ENCODE results near the gene DNAJA1. TPM values are rescaled to one million over a fixed set of nuclear protein-coding genes. Genes with fewer than 3 reads are reported as not detected.

Gene DNAJA1
- total and polyA plus RNA-seq, 2 donors, result 86.5 to 138 TPM

DNA sequence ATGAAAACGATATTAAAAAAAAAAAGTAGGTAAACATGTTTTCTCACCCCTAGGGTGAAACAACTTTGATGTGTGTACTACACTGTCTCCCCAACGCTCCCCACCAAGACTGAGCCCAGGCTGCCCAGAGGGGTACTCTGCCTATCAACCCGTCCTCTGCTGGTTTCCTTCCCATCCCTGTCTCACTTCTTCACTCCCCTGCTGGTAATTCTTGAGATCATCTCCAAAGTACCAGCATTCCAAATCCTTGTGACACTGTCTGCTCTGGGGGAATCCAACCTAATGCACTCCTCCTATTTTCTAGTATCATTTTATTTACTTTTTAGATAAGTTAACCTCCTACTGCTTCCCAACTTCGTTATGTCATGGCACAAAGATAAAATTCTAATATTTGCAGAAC is 17.3 kb upstream of the DNAJA1 start:
- H3K9me3 ChIP-seq (ENCODE audit: control insufficient read depth in 2 of 2, insufficient read depth in 1 of 2, low read length in 1 of 2), result no peaks in the 10 kb centered on the region
- 98% methylated on average over 4 of the region's 4 CpGs for whole genome bisulfite sequencing
- no peak overlapping the region for H3K4me3 ChIP-seq (ENCODE audit: low read length in 2 of 2)
- no peaks in the 10 kb centered on the region for H3K4me1 ChIP-seq (ENCODE audit: control insufficient read depth in 2 of 2, insufficient read depth in 2 of 2, low read length in 2 of 2)
- H3K36me3 ChIP-seq (ENCODE audit: control insufficient read depth in 2 of 2, insufficient read depth in 2 of 2, low read length in 1 of 2), result no peaks in the 10 kb centered on the region
- H3K27ac ChIP-seq (ENCODE audit: low read depth in 1 of 2, low read length in 1 of 2), result no peak overlapping the region
- no peaks in the 10 kb centered on the region for H3K27me3 ChIP-seq (ENCODE audit: control insufficient read depth in 2 of 2, insufficient read depth in 1 of 2, low read length in 1 of 2)
- DNase-seq (ENCODE audit: low read depth in 6 of 9, low spot score in 9 of 9), result no peak

DNA sequence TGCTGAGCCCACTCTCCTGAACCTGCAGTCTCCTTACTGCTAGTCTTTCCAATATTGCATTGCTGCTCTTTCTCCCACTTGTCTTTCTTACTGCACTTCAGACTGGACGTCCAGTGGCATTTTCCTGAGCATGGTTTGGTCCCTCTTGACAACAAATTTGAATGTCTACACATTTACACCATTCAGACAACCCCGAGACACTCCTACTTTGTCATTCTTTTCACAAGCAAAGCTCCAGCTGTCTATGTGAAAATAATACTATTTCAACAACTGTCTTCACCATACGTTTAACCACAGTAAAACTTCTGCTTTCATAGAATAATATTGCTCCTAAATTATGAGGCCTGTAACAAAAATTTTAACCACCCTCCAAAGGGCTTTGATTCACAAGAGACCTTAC is 13.2 kb upstream of the DNAJA1 start:
- Histone ChIP-seq H3K27me3 (ENCODE audit: control insufficient read depth in 2 of 2, insufficient read depth in 1 of 2, low read length in 1 of 2) (no peaks in the 10 kb centered on the region), H3K4me3 (ENCODE audit: low read length in 2 of 2) (no peak overlapping the region), H3K4me1 (ENCODE audit: control insufficient read depth in 2 of 2, insufficient read depth in 2 of 2, low read length in 2 of 2) (no peaks in the 10 kb centered on the region), H3K27ac (ENCODE audit: low read depth in 1 of 2, low read length in 1 of 2) (no peak overlapping the region), H3K36me3 (ENCODE audit: control insufficient read depth in 2 of 2, insufficient read depth in 2 of 2, low read length in 1 of 2) (no peaks in the 10 kb centered on the region), H3K9me3 (ENCODE audit: control insufficient read depth in 2 of 2, insufficient read depth in 1 of 2, low read length in 1 of 2) (no peaks in the 10 kb centered on the region)
- WGBS, result 95% methylated on average over 3 of the region's 3 CpGs
- no peak for DNase-seq (ENCODE audit: low read depth in 6 of 9, low spot score in 9 of 9)

DNA sequence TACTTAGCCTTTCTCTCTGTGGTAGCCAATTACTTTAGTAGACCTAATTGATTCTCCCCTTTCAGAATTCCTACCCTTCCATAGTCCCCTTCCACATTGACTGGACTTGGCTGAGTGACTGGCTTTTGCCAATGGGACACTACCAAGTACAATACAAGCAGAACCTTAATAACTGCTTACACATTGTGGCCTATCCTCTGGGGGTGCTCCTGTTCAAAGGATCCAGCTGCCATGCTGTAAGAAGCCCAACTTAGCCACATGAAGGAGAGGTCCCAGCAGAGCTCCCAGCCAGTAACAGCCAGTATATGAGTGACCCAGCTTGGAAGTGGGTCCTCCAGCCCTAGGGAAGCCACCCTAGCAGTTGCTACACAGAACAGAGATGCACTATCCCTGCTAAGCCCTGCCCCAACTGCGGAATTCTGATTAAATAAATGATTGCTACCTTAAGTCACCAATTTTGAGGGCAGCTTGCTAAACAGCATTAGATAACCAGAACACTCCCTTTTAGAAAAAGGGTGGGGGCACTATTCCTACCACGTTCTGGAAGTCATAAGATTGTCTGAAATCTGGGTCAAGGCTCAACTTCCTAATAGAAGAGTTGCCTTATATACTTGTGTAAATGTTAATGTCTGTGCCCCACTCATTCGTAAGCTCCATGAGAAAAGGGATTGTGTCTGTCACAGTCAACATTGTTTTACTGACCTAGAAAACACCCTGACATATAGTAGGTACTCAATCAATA is 12.6 kb upstream of the DNAJA1 start:
- H3K4me3 ChIP-seq (ENCODE audit: low read length in 2 of 2), result no peak overlapping the region
- no peaks in the 10 kb centered on the region for H3K4me1 ChIP-seq (ENCODE audit: control insufficient read depth in 2 of 2, insufficient read depth in 2 of 2, low read length in 2 of 2)
- DNase-seq (ENCODE audit: low read depth in 6 of 9, low spot score in 9 of 9), result no peak
- H3K9me3 ChIP-seq (ENCODE audit: control insufficient read depth in 2 of 2, insufficient read depth in 1 of 2, low read length in 1 of 2), result no peaks in the 10 kb centered on the region
- no peaks in the 10 kb centered on the region for H3K27me3 ChIP-seq (ENCODE audit: control insufficient read depth in 2 of 2, insufficient read depth in 1 of 2, low read length in 1 of 2)
- no peak overlapping the region for H3K27ac ChIP-seq (ENCODE audit: low read depth in 1 of 2, low read length in 1 of 2)
- WGBS, result 98% methylated on average over 3 of the region's 3 CpGs
- no peaks in the 10 kb centered on the region for H3K36me3 ChIP-seq (ENCODE audit: control insufficient read depth in 2 of 2, insufficient read depth in 2 of 2, low read length in 1 of 2)

DNA sequence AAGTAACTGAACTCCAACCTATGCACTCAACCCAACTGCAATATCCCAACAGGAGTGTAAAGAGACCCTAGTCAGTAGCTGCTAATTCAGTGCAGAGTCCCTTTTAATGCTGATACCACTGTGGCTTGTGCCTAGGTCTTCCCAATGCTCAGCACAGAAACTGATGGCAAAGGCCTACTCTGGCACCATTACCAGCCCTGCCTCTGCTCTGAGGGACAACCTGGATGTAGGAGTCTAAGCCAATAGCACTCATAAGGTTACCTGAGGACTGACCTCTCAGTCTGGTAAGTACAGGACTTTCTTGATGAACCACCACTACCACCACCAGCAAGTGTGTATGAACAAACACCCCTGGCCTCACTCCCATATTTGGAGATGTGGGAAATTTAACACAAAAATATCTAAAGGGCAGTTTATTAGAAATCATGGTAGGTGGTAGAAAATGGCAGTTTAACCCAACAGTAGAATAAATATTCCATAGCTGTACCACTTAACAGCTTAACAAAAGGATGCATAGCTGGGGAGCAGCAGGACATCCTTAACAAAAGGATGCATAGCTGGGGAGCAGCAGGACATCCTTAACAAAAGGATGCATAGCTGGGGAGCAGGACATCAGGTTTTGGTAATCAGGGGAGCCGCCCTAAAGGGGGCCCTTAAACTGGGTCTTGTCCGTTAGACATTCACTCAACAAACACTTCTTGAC is 11.0 kb upstream of the DNAJA1 start:
- WGBS, result 98% methylated on average over 2 of the region's 2 CpGs

DNA sequence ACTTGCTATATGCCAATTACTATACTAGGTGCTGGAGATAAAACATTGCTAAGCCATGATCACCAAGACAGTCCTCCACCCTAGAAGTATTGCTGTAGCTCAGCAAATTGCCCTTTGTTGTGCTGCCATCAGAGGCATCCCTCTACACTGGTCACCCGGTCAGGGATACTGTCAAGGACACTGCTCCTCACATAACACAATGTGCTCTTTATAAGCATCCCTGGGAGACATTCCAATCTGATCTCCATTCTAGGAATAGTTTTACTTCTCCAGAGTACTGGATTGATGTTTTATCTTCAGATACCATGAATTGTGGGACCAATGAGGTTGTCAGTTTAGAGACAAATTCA is 10.4 kb upstream of the DNAJA1 start:
- Histone ChIP-seq H3K27me3 (ENCODE audit: control insufficient read depth in 2 of 2, insufficient read depth in 1 of 2, low read length in 1 of 2) (no peaks in the 10 kb centered on the region), H3K36me3 (ENCODE audit: control insufficient read depth in 2 of 2, insufficient read depth in 2 of 2, low read length in 1 of 2) (peaks cover 3% of the 10 kb centered on the region in 2 donors), H3K4me3 (ENCODE audit: low read length in 2 of 2) (no peak overlapping the region), H3K9me3 (ENCODE audit: control insufficient read depth in 2 of 2, insufficient read depth in 1 of 2, low read length in 1 of 2) (no peaks in the 10 kb centered on the region), H3K4me1 (ENCODE audit: control insufficient read depth in 2 of 2, insufficient read depth in 2 of 2, low read length in 2 of 2) (no peaks in the 10 kb centered on the region), H3K27ac (ENCODE audit: low read depth in 1 of 2, low read length in 1 of 2) (no peak overlapping the region)
- DNase-seq (ENCODE audit: low read depth in 6 of 9, low spot score in 9 of 9), result no peak
- 98% methylated on average over 1 of the region's 1 CpG for WGBS

More for the DNA sequence above, 11.0 kb upstream of the DNAJA1 start:
- Histone ChIP-seq H3K9me3 (ENCODE audit: control insufficient read depth in 2 of 2, insufficient read depth in 1 of 2, low read length in 1 of 2) (no peaks in the 10 kb centered on the region), H3K4me1 (ENCODE audit: control insufficient read depth in 2 of 2, insufficient read depth in 2 of 2, low read length in 2 of 2) (no peaks in the 10 kb centered on the region), H3K36me3 (ENCODE audit: control insufficient read depth in 2 of 2, insufficient read depth in 2 of 2, low read length in 1 of 2) (peaks cover 0 to 2% of the 10 kb centered on the region in 2 donors), H3K4me3 (ENCODE audit: low read length in 2 of 2) (no peak overlapping the region), H3K27me3 (ENCODE audit: control insufficient read depth in 2 of 2, insufficient read depth in 1 of 2, low read length in 1 of 2) (no peaks in the 10 kb centered on the region), H3K27ac (ENCODE audit: low read depth in 1 of 2, low read length in 1 of 2) (no peak overlapping the region)
- no peak for DNase-seq (ENCODE audit: low read depth in 6 of 9, low spot score in 9 of 9)

DNA sequence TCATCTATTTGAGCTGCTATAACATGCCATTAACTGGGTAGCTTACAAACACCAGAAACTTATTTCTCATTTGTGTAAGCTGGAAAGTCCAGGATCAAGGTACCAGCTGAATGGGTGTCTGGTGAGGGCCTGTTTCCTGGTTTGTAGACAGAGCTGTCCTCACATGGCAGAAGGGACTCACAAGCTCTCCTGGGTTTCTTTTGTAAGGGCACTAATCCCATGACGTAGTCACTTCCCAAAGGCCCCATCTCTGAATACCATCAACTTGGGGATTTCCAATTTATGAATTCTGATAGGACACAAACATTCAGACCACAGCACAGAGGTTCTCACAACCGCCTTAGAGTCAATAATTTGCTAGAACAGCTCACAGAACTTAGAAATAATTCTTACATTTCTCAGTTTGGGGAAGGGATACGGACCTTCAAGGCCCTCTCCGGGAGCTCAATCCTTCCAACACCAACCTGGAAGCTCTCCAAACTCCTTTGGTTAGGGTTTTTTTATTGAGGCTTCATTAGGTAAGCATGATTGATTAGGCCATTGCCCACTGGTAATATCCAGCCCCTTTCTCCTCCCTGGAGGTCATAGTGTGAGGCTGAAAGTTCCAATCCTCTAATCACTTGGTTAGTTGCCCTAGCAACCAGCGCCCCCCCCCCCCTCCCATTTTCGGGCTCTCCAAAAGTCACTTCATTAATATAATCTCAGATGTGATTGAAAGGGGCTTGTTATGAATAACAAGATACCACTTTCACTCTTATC is 7.6 kb upstream of the DNAJA1 start:
- Histone ChIP-seq H3K36me3 (ENCODE audit: control insufficient read depth in 2 of 2, insufficient read depth in 2 of 2, low read length in 1 of 2) (peaks cover 8 to 13% of the 10 kb centered on the region in 2 donors), H3K9me3 (ENCODE audit: control insufficient read depth in 2 of 2, insufficient read depth in 1 of 2, low read length in 1 of 2) (no peaks in the 10 kb centered on the region), H3K27ac (ENCODE audit: low read depth in 1 of 2, low read length in 1 of 2) (no peak overlapping the region), H3K27me3 (ENCODE audit: control insufficient read depth in 2 of 2, insufficient read depth in 1 of 2, low read length in 1 of 2) (no peaks in the 10 kb centered on the region), H3K4me3 (ENCODE audit: low read length in 2 of 2) (no peak overlapping the region), H3K4me1 (ENCODE audit: control insufficient read depth in 2 of 2, insufficient read depth in 2 of 2, low read length in 2 of 2) (no peaks in the 10 kb centered on the region)
- whole genome bisulfite sequencing, result 96% methylated on average over 6 of the region's 6 CpGs
- no peak for DNase-seq (ENCODE audit: low read depth in 6 of 9, low spot score in 9 of 9)

DNA sequence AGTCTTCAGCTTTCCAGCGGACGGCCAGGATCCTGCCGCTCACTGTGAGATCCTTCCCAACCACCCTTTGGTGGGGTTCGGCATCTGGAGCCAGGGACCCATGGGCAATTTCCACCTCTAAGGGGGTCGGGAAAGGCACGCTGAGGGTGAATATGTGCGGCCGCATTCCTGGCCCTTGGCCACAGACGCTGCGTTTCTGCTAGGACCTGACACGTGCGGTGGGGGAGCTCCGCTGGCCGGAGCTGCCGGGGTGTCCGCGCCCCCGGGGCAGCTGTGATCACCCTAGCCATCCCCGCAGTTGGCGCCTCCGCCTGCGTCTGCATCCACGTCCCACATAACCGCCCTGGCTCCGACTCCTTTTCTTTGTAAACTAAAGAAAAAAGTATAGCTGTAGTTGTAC is 5.3 kb upstream of the DNAJA1 start:
- H3K4me1 ChIP-seq (ENCODE audit: control insufficient read depth in 2 of 2, insufficient read depth in 2 of 2, low read length in 2 of 2), result peaks cover 7 to 17% of the 10 kb centered on the region in 2 donors
- no peak overlapping the region for H3K4me3 ChIP-seq (ENCODE audit: low read length in 2 of 2)
- H3K9me3 ChIP-seq (ENCODE audit: control insufficient read depth in 2 of 2, insufficient read depth in 1 of 2, low read length in 1 of 2), result no peaks in the 10 kb centered on the region
- DNase-seq (ENCODE audit: low read depth in 6 of 9, low spot score in 9 of 9), result no peak
- 98% methylated on average over 25 of the region's 25 CpGs for WGBS
- no peaks in the 10 kb centered on the region for H3K27me3 ChIP-seq (ENCODE audit: control insufficient read depth in 2 of 2, insufficient read depth in 1 of 2, low read length in 1 of 2)
- peaks cover 8 to 17% of the 10 kb centered on the region in 2 donors for H3K36me3 ChIP-seq (ENCODE audit: control insufficient read depth in 2 of 2, insufficient read depth in 2 of 2, low read length in 1 of 2)
- no peak overlapping the region for H3K27ac ChIP-seq (ENCODE audit: low read depth in 1 of 2, low read length in 1 of 2)

DNA sequence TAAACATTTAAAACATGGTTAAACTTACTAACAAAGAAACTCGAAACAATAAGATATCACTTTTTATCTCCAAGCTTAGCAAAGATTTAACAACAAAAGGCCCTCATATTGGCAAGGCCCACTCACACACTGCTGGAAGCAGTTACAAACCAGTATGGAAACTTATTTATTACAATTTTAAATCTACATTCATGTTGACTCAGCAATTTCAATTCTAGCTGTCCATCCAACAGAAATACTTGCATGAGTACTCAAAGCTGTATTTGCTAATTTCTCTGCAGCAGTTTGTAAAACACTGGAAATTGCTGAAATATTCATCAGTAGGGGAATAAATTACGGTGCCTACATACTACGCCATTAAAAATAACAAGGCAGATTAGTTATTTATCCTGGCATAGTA is 2.8 kb upstream of the DNAJA1 start:
- H3K27ac ChIP-seq (ENCODE audit: low read depth in 1 of 2, low read length in 1 of 2), result no peak overlapping the region
- no peak for DNase-seq (ENCODE audit: low read depth in 6 of 9, low spot score in 9 of 9)
- WGBS, result 97% methylated on average over 3 of the region's 3 CpGs

DNA sequence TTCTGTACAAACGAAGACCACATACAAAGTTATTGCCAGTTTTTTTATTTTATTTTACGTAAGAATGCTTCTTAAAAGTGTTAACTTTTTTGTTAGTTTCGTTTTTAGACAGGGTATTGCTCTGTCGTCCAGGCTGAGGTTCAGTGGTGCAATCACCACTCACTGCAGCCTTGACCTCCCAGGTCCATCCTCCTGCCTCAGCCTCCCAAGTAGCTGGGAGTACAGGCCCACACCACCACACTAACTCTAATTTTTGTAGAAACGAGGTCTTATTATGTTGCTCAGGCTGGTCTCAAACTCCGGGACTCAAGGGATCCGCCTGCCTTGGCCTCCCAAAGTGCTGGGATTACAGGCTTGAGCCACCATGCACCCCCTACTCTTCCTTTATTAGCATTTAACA is 2.3 kb upstream of the DNAJA1 start:
- Histone ChIP-seq H3K27me3 (ENCODE audit: control insufficient read depth in 2 of 2, insufficient read depth in 1 of 2, low read length in 1 of 2) (no peaks in the 10 kb centered on the region), H3K27ac (ENCODE audit: low read depth in 1 of 2, low read length in 1 of 2) (no peak overlapping the region), H3K36me3 (ENCODE audit: control insufficient read depth in 2 of 2, insufficient read depth in 2 of 2, low read length in 1 of 2) (peaks cover 14 to 30% of the 10 kb centered on the region in 2 donors), H3K4me1 (ENCODE audit: control insufficient read depth in 2 of 2, insufficient read depth in 2 of 2, low read length in 2 of 2) (peaks cover 14 to 29% of the 10 kb centered on the region in 2 donors), H3K9me3 (ENCODE audit: control insufficient read depth in 2 of 2, insufficient read depth in 1 of 2, low read length in 1 of 2) (no peaks in the 10 kb centered on the region), H3K4me3 (ENCODE audit: low read length in 2 of 2) (no peak overlapping the region)
- DNase-seq (ENCODE audit: low read depth in 6 of 9, low spot score in 9 of 9), result no peak
- WGBS, result 96% methylated on average over 7 of the region's 7 CpGs

More for the DNA sequence above, 2.8 kb upstream of the DNAJA1 start:
- H3K36me3 ChIP-seq (ENCODE audit: control insufficient read depth in 2 of 2, insufficient read depth in 2 of 2, low read length in 1 of 2), result peaks cover 11 to 26% of the 10 kb centered on the region in 2 donors
- H3K27me3 ChIP-seq (ENCODE audit: control insufficient read depth in 2 of 2, insufficient read depth in 1 of 2, low read length in 1 of 2), result no peaks in the 10 kb centered on the region
- H3K9me3 ChIP-seq (ENCODE audit: control insufficient read depth in 2 of 2, insufficient read depth in 1 of 2, low read length in 1 of 2), result no peaks in the 10 kb centered on the region
- H3K4me3 ChIP-seq (ENCODE audit: low read length in 2 of 2), result no peak overlapping the region
- peaks cover 13 to 24% of the 10 kb centered on the region in 2 donors for H3K4me1 ChIP-seq (ENCODE audit: control insufficient read depth in 2 of 2, insufficient read depth in 2 of 2, low read length in 2 of 2)
